Spleen (tissue), 11 donors: ENCODE results near the gene GLUL. TPM values are rescaled to one million over a fixed set of nuclear protein-coding genes. Genes with fewer than 3 reads are reported as not detected.

Experiments
- DNase-seq: peaks from one replicate; pipeline ENCODE4 v3.0.0-alpha.2; 2020
- H3K27ac ChIP-seq, 8 donors: fragments of 200-600 bp; sonication (generic) in 7 of 8; 1 replicate in 4 of 8; 2 replicates in 4 of 8; pipeline versions ENCODE4 v1.5.0 to v1.8.0; 2016 to 2021; ENCODE audit warnings: inconsistent platforms in 4 of 8, mild to moderate bottlenecking in 4 of 8, moderate library complexity in 1 of 8
- H3K27me3 ChIP-seq, 7 donors: fragments of 200-600 bp; sonication (generic) in 6 of 7; replicated peaks in 1 of 7; 1 replicate in 4 of 7; 2 replicates in 3 of 7; pipeline versions ENCODE4 v1.5.0 to v1.8.0; 2016 to 2021; ENCODE audit warnings: inconsistent platforms in 3 of 7, mild to moderate bottlenecking in 1 of 7
- H3K36me3 ChIP-seq, 6 donors: fragments of 200-600 bp; sonication (generic) in 5 of 6; 1 replicate in 4 of 6; 2 replicates in 2 of 6; pipeline versions ENCODE4 v1.5.0 to v1.8.0; 2016 to 2021; ENCODE audit warnings: inconsistent platforms in 2 of 6
- H3K4me1 ChIP-seq, 6 donors: fragments of 200-600 bp; sonication (generic) in 5 of 6; 1 replicate in 3 of 6; 2 replicates in 3 of 6; pipeline versions ENCODE4 v1.5.0 to v1.8.0; 2016 to 2021; ENCODE audit warnings: inconsistent platforms in 3 of 6
- H3K4me3 ChIP-seq, 8 donors: fragments of 200-600 bp; sonication (generic) in 7 of 8; 1 replicate in 4 of 8; 2 replicates in 4 of 8; pipeline versions ENCODE4 v1.5.0 to v1.8.0; 2016 to 2021; ENCODE audit warnings: inconsistent platforms in 4 of 8, mild to moderate bottlenecking in 4 of 8, moderate library complexity in 2 of 8
- H3K9me3 ChIP-seq, 8 donors: fragments of 200-600 bp; sonication (generic) in 7 of 8; 1 replicate in 4 of 8; 2 replicates in 4 of 8; pipeline versions ENCODE4 v1.5.0 to v1.8.0; 2016 to 2021; ENCODE audit warnings: inconsistent platforms in 4 of 8
- CTCF ChIP-seq, 11 experiments: fragments of 200-600 bp in 7 of 11; fragments of 450-650 bp in 4 of 11; sonication (generic) in 4 of 11; IDR thresholded peaks in 8 of 11; conservative IDR thresholded peaks in 3 of 11; 1 replicate in 7 of 11; 2 replicates in 4 of 11; pipeline versions ENCODE4 v1.4.0 to v1.8.0; 2016 to 2021; ENCODE audit warnings: antibody characterized with exemption in 11 of 11, inconsistent platforms in 4 of 11, mild to moderate bottlenecking in 1 of 11
- POLR2A ChIP-seq, 3 donors: fragments of 450-650 bp; IDR thresholded peaks; one replicate each; pipeline ENCODE4 v1.5.1; 2017; ENCODE audit warnings: antibody characterized with exemption in 3 of 3, mild to moderate bottlenecking in 1 of 3
- POLR2AphosphoS5 ChIP-seq, 3 donors: sonication (generic); formaldehyde crosslinking; IDR thresholded peaks; one replicate each; pipeline ENCODE4 v1.5.1; 2017; ENCODE audit warnings: antibody characterized with exemption in 3 of 3
- WGBS, 5 donors: extraction: QIAGEN DNeasy Blood & Tissue Kit in 3 of 5; methylation state at CpG; one replicate each; pipeline versions ENCODE4 v1.1.5 to v1.1.7; 2013 to 2018; 5-methylcytosine and 5-hydroxymethylcytosine counted together
- intact Hi-C: fragments of 100-400 bp; cut with DNase I; formaldehyde crosslinking; loops from one replicate; pipeline ENCODE4 v1.15.0; 2023; ENCODE audit warnings: low total_unique reads
- polyA plus RNA-seq, 3 donors: library from polyadenylated mRNA; stranded (reverse); fragments of 200-250 nt; gene quantifications; one replicate each; pipeline ENCODE4 v1.2.1, GENCODE V29; 2013
- total RNA-seq, 7 donors: library from RNA; depleted of rRNA in 3 of 7; stranded (reverse); fragments of >200 nt in 3 of 7; fragmentation: NEBNext Ultra II Directional in 4 of 7; extraction: Animal tissue kit (Norgen Biotek cat#: 25700) in 4 of 7; gene quantifications; one replicate each; pipeline versions ENCODE4 v1.1.0 to v1.2.1, GENCODE V29; 2016 to 2021
- donor health status: healthy with polysubstance abuse.
- donor health status: DM: no; HTN: no; CAD: no; lungs with moderate emphysema.
- donor health status: DM: no; HTN: no; CAD: no.
- donor health status: Bipolar disorder and iron deficiency.
- donor health status: healthy.
- donor health status: DM: no; HTN: no; CAD: no.
- donor health status: DM: yes; HTN: yes; CAD: no.

The GLUL gene
- total and polyA plus RNA-seq, 10 donors: 113 to 2,370 (median 1,240) TPM

- H3K27me3 ChIP-seq: peaks cover 0 to 16% (median 0%) of the 10 kb centered on the region in 7 donors
- DNase-seq: no peak
- WGBS, 5 donors: 88 to 94% (median 91%) methylated on average over 8 of the region's 8 CpGs
- H3K36me3 ChIP-seq: peaks cover 0 to 79% (median 62%) of the 10 kb centered on the region in 6 donors
- peak overlapping the region in 3 of 8 donors; percentile 3 to 98 (median 40) for H3K27ac ChIP-seq
- H3K4me1 ChIP-seq: peaks cover 0 to 60% (median 34%) of the 10 kb centered on the region in 6 donors
- no peaks in the 10 kb centered on the region for H3K9me3 ChIP-seq
- intact Hi-C loops: no loop called here
- peak overlapping the region in 1 of 8 donors; percentile 94 for H3K4me3 ChIP-seq
- TF ChIP-seq POLR2AphosphoS5 (IDR thresholded peaks at IDR 0.05) (peak in 1 of 3 donors; percentile 68), POLR2A (IDR thresholded peaks at IDR 0.05) (peak in 1 of 3 donors; percentile 39), CTCF (IDR thresholded peaks at IDR 0.05 in 8 of 11, conservative IDR thresholded peaks at IDR 0.05 in 3 of 11) (no peak)
Measured at GRCh38 chr1:182385885-182386853, 5.4 kb downstream of the GLUL start.

DNA sequence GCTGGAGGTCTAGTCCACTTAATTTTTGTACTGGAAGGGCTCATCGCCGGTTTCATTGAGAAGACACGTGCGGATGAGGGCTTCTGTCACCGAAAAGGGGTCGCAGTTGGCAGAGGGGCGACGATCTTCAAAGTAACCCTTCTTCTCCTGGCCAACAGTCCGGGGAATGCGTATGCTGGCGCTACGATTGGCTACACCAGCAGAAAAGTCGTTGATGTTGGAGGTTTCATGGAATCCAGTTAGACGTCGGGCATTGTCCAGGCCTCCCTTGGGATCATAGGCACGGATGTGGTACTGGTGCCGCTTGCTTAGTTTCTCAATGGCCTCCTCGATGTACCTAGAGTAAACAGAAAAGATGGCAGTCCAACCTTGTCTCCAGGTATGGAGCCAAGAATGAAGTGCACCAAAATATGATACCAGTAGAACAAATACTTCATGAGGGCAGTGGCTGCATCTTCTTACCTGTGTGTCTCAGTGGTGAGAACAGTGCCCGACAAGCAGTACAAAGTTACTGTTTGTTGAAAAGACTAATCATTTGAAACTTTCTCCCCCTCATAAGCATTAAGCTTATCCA is 7.1 kb downstream of the GLUL start:
- Histone ChIP-seq H3K4me3 (peak overlapping the region in 1 of 8 donors; percentile 6), H3K9me3 (no peaks in the 10 kb centered on the region), H3K4me1 (peaks cover 0 to 43% (median 26%) of the 10 kb centered on the region in 6 donors), H3K27ac (no peak overlapping the region), H3K27me3 (no peaks in the 10 kb centered on the region), H3K36me3 (peaks cover 0 to 84% (median 62%) of the 10 kb centered on the region in 6 donors)
- DNase-seq: no peak
- intact Hi-C loops: no loop called here
- WGBS, 5 donors: 94 to 97% (median 96%) methylated on average over 19 of the region's 19 CpGs
- TF ChIP-seq POLR2AphosphoS5 (IDR thresholded peaks at IDR 0.05) (peak in 2 of 3 donors; percentile 72 to 87), CTCF (IDR thresholded peaks at IDR 0.05 in 8 of 11, conservative IDR thresholded peaks at IDR 0.05 in 3 of 11) (no peak), POLR2A (IDR thresholded peaks at IDR 0.05) (no peak)

DNA sequence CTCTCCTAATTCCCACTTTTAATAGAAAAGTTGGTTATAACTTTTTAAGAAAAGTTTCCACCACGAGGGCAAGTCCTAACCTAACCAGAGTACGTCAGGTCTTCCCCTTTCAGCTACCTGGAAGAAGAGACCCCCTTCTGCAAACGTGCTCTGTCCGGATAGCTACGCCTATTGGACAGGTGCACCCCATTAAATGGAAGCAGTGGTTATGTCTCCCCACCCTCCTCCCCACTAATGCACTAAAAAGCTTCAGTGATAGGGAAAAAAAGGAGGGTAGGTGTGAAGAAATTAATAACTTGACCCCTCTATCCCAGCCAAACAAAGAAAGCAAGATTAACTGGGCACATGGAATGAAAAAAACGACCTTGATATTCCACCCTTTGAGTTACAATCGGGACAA is 7.7 kb downstream of the GLUL start:
- peaks cover 0 to 38% (median 21%) of the 10 kb centered on the region in 6 donors for H3K4me1 ChIP-seq
- H3K27me3 ChIP-seq: no peaks in the 10 kb centered on the region
- intact Hi-C loops: no loop called here
- DNase-seq: no peak
- H3K36me3 ChIP-seq: peaks cover 0 to 82% (median 62%) of the 10 kb centered on the region in 6 donors
- 87 to 93% (median 90%) methylated on average over 7 of the region's 7 CpGs for WGBS, 5 donors
- no peaks in the 10 kb centered on the region for H3K9me3 ChIP-seq
- H3K27ac ChIP-seq: no peak overlapping the region
- no peak overlapping the region for H3K4me3 ChIP-seq
- TF ChIP-seq CTCF (IDR thresholded peaks at IDR 0.05 in 8 of 11, conservative IDR thresholded peaks at IDR 0.05 in 3 of 11) (no peak), POLR2A (IDR thresholded peaks at IDR 0.05) (peak in 1 of 3 donors; percentile 13), POLR2AphosphoS5 (IDR thresholded peaks at IDR 0.05) (peak in 1 of 3 donors; percentile 80)
